Measurements from ENCODE around the gene CIB2.

CIB2 gene

GRCh38 chr15:78069462-78070029 lies 61.7 kb downstream of the CIB2 start:
- ATAC-seq (ENCODE audit: low read depth) (no peak), DNase-seq (ENCODE audit: low spot score) (no peak)
- no peaks in the 10 kb centered on the region for H3K27me3 ChIP-seq (ENCODE audit: insufficient read depth, poor library complexity, severe bottlenecking)
- peaks cover 9% of the 10 kb centered on the region for H3K36me3 ChIP-seq (ENCODE audit: low read depth)
- no peak for TF ChIP-seq CTCF (IDR thresholded peaks at IDR 0.05; ENCODE audit: poor library complexity, severe bottlenecking)
- H3K4me1 ChIP-seq (ENCODE audit: insufficient read depth, poor library complexity, severe bottlenecking), result peaks cover 83% of the 10 kb centered on the region
- peak overlapping the region; percentile 50 for H3K27ac ChIP-seq (ENCODE audit: poor library complexity, severe bottlenecking)
- H3K9me3 ChIP-seq (ENCODE audit: severe bottlenecking), result no peaks in the 10 kb centered on the region
- H3K4me3 ChIP-seq (ENCODE audit: severe bottlenecking), result no peak overlapping the region

GRCh38 chr15:78069052-78069414 lies 62.2 kb downstream of the CIB2 start:
- H3K27ac ChIP-seq (ENCODE audit: poor library complexity, severe bottlenecking), result peak overlapping the region; percentile 50
- no peak overlapping the region for H3K4me3 ChIP-seq (ENCODE audit: severe bottlenecking)
- peaks cover 84% of the 10 kb centered on the region for H3K4me1 ChIP-seq (ENCODE audit: insufficient read depth, poor library complexity, severe bottlenecking)
- H3K27me3 ChIP-seq (ENCODE audit: insufficient read depth, poor library complexity, severe bottlenecking), result no peaks in the 10 kb centered on the region
- no peak for ATAC-seq (ENCODE audit: low read depth)
- H3K36me3 ChIP-seq (ENCODE audit: low read depth), result peaks cover 5% of the 10 kb centered on the region; the same call in 1 of the 2 replicates
- TF ChIP-seq CTCF (IDR thresholded peaks at IDR 0.05; ENCODE audit: poor library complexity, severe bottlenecking), result no peak
- DNase-seq (ENCODE audit: low spot score), result no peak
- no peaks in the 10 kb centered on the region for H3K9me3 ChIP-seq (ENCODE audit: severe bottlenecking)

- H3K9me3 ChIP-seq (ENCODE audit: severe bottlenecking), result no peaks in the 10 kb centered on the region
- peak overlapping the region; percentile 50 for H3K27ac ChIP-seq (ENCODE audit: poor library complexity, severe bottlenecking)
- 0 out of 3 replicates have a peak, but pooled peaks have one; percentile 2 for ATAC-seq (ENCODE audit: low read depth)
- no peak overlapping the region for H3K4me3 ChIP-seq (ENCODE audit: severe bottlenecking)
- peaks cover 79% of the 10 kb centered on the region for H3K4me1 ChIP-seq (ENCODE audit: insufficient read depth, poor library complexity, severe bottlenecking)
- no peak for TF ChIP-seq CTCF (IDR thresholded peaks at IDR 0.05; ENCODE audit: poor library complexity, severe bottlenecking)
- DNase-seq (ENCODE audit: low spot score), result no peak
- no peaks in the 10 kb centered on the region for H3K27me3 ChIP-seq (ENCODE audit: insufficient read depth, poor library complexity, severe bottlenecking)
- H3K36me3 ChIP-seq (ENCODE audit: low read depth), result peaks cover 5% of the 10 kb centered on the region; the same call in 1 of the 2 replicates
Observed at GRCh38 chr15:78067328-78068228, 63.7 kb downstream of the CIB2 start.

- DNase-seq (ENCODE audit: low spot score), result no peak
- Histone ChIP-seq H3K27ac (ENCODE audit: poor library complexity, severe bottlenecking) (peak overlapping the region; percentile 50), H3K9me3 (ENCODE audit: severe bottlenecking) (no peaks in the 10 kb centered on the region), H3K4me3 (ENCODE audit: severe bottlenecking) (no peak overlapping the region), H3K27me3 (ENCODE audit: insufficient read depth, poor library complexity, severe bottlenecking) (no peaks in the 10 kb centered on the region), H3K36me3 (ENCODE audit: low read depth) (0 out of 2 replicates have a peak, but pooled peaks cover 1% of the 10 kb centered on the region), H3K4me1 (ENCODE audit: insufficient read depth, poor library complexity, severe bottlenecking) (peaks cover 79% of the 10 kb centered on the region)
- TF ChIP-seq CTCF (IDR thresholded peaks at IDR 0.05; ENCODE audit: poor library complexity, severe bottlenecking), result no peak
- ATAC-seq (ENCODE audit: low read depth), result no peak
Observed at GRCh38 chr15:78065973-78066946, 65.0 kb downstream of the CIB2 start.
